HepG2 (cell line): ENCODE data around the gene SLC35B3. TPM values are rescaled to one million over a fixed set of nuclear protein-coding genes. Genes with fewer than 3 reads are reported as not detected.

Experiments
- ATF5 ChIP-seq: sonication (generic); formaldehyde crosslinking; IDR thresholded peaks from 2 replicates; pipeline ENCODE4 v1.4.0; 2020; ENCODE audit warnings: mild to moderate bottlenecking, low read depth, missing genetic modification reagents
- CERS6 ChIP-seq: sonication (generic); formaldehyde crosslinking; IDR thresholded peaks from 2 replicates; pipeline ENCODE4 v1.5.0; 2020; ENCODE audit warnings: missing genetic modification reagents
- DNMT1 ChIP-seq: sonication (generic); formaldehyde crosslinking; IDR thresholded peaks from 2 replicates; pipeline ENCODE4 v1.5.1; 2020; ENCODE audit warnings: mild to moderate bottlenecking, missing genetic modification reagents
- ISX ChIP-seq: sonication (generic); formaldehyde crosslinking; conservative IDR thresholded peaks from 2 replicates; pipeline ENCODE4 v1.5.0; 2020; ENCODE audit warnings: missing genetic modification reagents
- MTA3 ChIP-seq: sonication (generic); formaldehyde crosslinking; IDR thresholded peaks from 2 replicates; pipeline ENCODE4 v1.4.0; 2020; ENCODE audit warnings: missing genetic modification reagents
- NCOA1 ChIP-seq: sonication (generic); formaldehyde crosslinking; IDR thresholded peaks from 2 replicates; pipeline ENCODE4 v1.9.0; 2021; ENCODE audit warnings: missing genetic modification reagents
- RELA ChIP-seq: sonication (generic); formaldehyde crosslinking; IDR thresholded peaks from 2 replicates; pipeline ENCODE4 v1.4.0; 2020; ENCODE audit warnings: missing genetic modification reagents
- RFX1 ChIP-seq: fragments of 450-650 bp; IDR thresholded peaks from 2 replicates; pipeline ENCODE4 v1.6.1; 2017
- THAP8 ChIP-seq: sonication (generic); formaldehyde crosslinking; IDR thresholded peaks from 2 replicates; pipeline ENCODE4 v1.5.1; 2020; ENCODE audit warnings: missing genetic modification reagents, mild to moderate bottlenecking, borderline replicate concordance
- TOE1 ChIP-seq: sonication (generic); formaldehyde crosslinking; IDR thresholded peaks from 2 replicates; pipeline ENCODE4 v1.4.0; 2020; ENCODE audit warnings: mild to moderate bottlenecking, missing genetic modification reagents
- ZFAT ChIP-seq: sonication (generic); formaldehyde crosslinking; conservative IDR thresholded peaks from 2 replicates; pipeline ENCODE4 v1.8.1; 2023; ENCODE audit warnings: missing genetic modification reagents, inconsistent platforms
- ZFP62 ChIP-seq: sonication (generic); formaldehyde crosslinking; IDR thresholded peaks from 2 replicates; pipeline ENCODE4 v1.4.0; 2020; ENCODE audit warnings: missing genetic modification reagents
- ZNF124 ChIP-seq: sonication (generic); formaldehyde crosslinking; IDR thresholded peaks from 2 replicates; pipeline ENCODE4 v1.4.0; 2020; ENCODE audit warnings: missing genetic modification reagents
- ZNF230 ChIP-seq: sonication (generic); formaldehyde crosslinking; IDR thresholded peaks from 2 replicates; pipeline ENCODE4 v1.4.0; 2020; ENCODE audit warnings: mild to moderate bottlenecking, missing genetic modification reagents
- ZNF329 ChIP-seq: sonication (generic); formaldehyde crosslinking; IDR thresholded peaks from 2 replicates; pipeline ENCODE4 v1.9.0; 2021; ENCODE audit warnings: low read depth, mild to moderate bottlenecking, missing genetic modification reagents
- ZNF367 ChIP-seq: sonication (generic); formaldehyde crosslinking; IDR thresholded peaks from 2 replicates; pipeline ENCODE4 v1.4.0; 2020; ENCODE audit warnings: missing genetic modification reagents, borderline replicate concordance
- ZNF512 ChIP-seq: sonication (generic); formaldehyde crosslinking; IDR thresholded peaks from 2 replicates; pipeline ENCODE4 v1.4.0; 2020; ENCODE audit warnings: mild to moderate bottlenecking, missing genetic modification reagents
- ZNF550 ChIP-seq: sonication (generic); formaldehyde crosslinking; IDR thresholded peaks from 2 replicates; pipeline ENCODE4 v1.4.0; 2020; ENCODE audit warnings: mild to moderate bottlenecking, missing genetic modification reagents, borderline replicate concordance
- ZNF580 ChIP-seq: IDR thresholded peaks from 2 replicates; pipeline ENCODE4 v1.6.1; 2016; ENCODE audit warnings: low read depth, borderline replicate concordance
- ZNF619 ChIP-seq: sonication (generic); formaldehyde crosslinking; IDR thresholded peaks from 2 replicates; pipeline ENCODE4 v1.4.0; 2020; ENCODE audit warnings: mild to moderate bottlenecking, missing genetic modification reagents
- ZNF770 ChIP-seq: sonication (generic); formaldehyde crosslinking; IDR thresholded peaks from 2 replicates; pipeline ENCODE4 v1.5.0; 2020; ENCODE audit warnings: mild to moderate bottlenecking, missing genetic modification reagents
- ZNF775 ChIP-seq: sonication (generic); formaldehyde crosslinking; IDR thresholded peaks from 2 replicates; pipeline ENCODE4 v1.4.0; 2020; ENCODE audit warnings: missing genetic modification reagents, mild to moderate bottlenecking, moderate library complexity, borderline replicate concordance
- ZSCAN30 ChIP-seq: sonication (generic); formaldehyde crosslinking; IDR thresholded peaks from 2 replicates; pipeline ENCODE4 v1.5.0; 2020; ENCODE audit warnings: mild to moderate bottlenecking, missing genetic modification reagents
- polyA plus RNA-seq, 8 experiments: library from polyadenylated mRNA; depleted of rRNA in 3 of 8; stranded (reverse) in 7 of 8; unstranded in 1 of 8; fragments of >200 nt; fragmentation: Illumina TruSeq in 4 of 8; extraction: Trizol in 4 of 8; gene quantifications; 2 replicates each; pipeline versions ENCODE4 v1.2.1 to v1.2.3, GENCODE V29; 2011 to 2016; ENCODE audit warnings: low read depth in 4 of 8, missing spikeins in 1 of 8, mixed read lengths in 1 of 8; ENCODE audit not compliant: insufficient read depth in 1 of 8
- total RNA-seq, 5 experiments: library from RNA; depleted of rRNA; stranded (reverse); fragments of >200 nt; fragmentation: Illumina TruSeq; extraction: Trizol; gene quantifications; 2 replicates each; pipeline ENCODE4 v1.2.3, GENCODE V29; 2016; ENCODE audit warnings: low read depth in 1 of 5

Gene SLC35B3
- total and polyA plus RNA-seq, 2 of the 13 experiments (the other 11 are each of a cell fraction or from before 2014, with no cell fraction given): 8.7 to 13.5 TPM

- TF ChIP-seq RFX1 (no peak), ZNF367 (CRISPR knock-in tag) (peak; percentile 19; the same call in 1 of the 2 replicates), ZSCAN30 (CRISPR knock-in tag) (no peak), TOE1 (CRISPR knock-in tag) (no peak; the same call in 1 of the 2 replicates), ZNF770 (no peak), ZFAT (CRISPR knock-in tag) (no peak), THAP8 (CRISPR knock-in tag) (no peak), DNMT1 (0 out of 2 replicates have a peak, but pooled peaks have one; percentile 17), ZNF512 (CRISPR knock-in tag) (no peak; the same call in 1 of the 2 replicates), ZFP62 (CRISPR knock-in tag) (no peak), NCOA1 (CRISPR knock-in tag) (0 out of 2 replicates have a peak, but pooled peaks have one; percentile 42), ZNF619 (CRISPR knock-in tag) (peak; percentile 84; the same call in 1 of the 2 replicates), RELA (CRISPR knock-in tag) (no peak; the same call in 1 of the 2 replicates), ZNF124 (CRISPR knock-in tag) (peak; percentile 88), ATF5 (CRISPR knock-in tag) (no peak), ISX (0 out of 2 replicates have a peak, but pooled peaks have one; percentile 64), ZNF580 (CRISPR knock-in tag) (peak; percentile 93), ZNF230 (peak; percentile 58; the same call in 1 of the 2 replicates), ZNF329 (CRISPR knock-in tag) (peak; percentile 81; the same call in 1 of the 2 replicates), ZNF775 (no peak), CERS6 (CRISPR knock-in tag) (no peak), MTA3 (CRISPR knock-in tag) (no peak), ZNF550 (CRISPR knock-in tag) (0 out of 2 replicates have a peak, but pooled peaks have one; percentile 38)
Measured at GRCh38 chr6:8435093-8435844, at the start of gene SLC35B3 (continued).
